Psoas muscle (tissue), 8 donors: ENCODE results near the gene QSOX2. TPM values are rescaled to one million over a fixed set of nuclear protein-coding genes. Genes with fewer than 3 reads are reported as not detected.

Source experiments
- ATAC-seq, 4 donors: fragments of 200-7000 bp; cut with Tn5 transposase; one replicate each; pipeline ENCODE4 v1.9.1; 2020; ENCODE audit warnings: moderate library complexity in 3 of 4, mild to moderate bottlenecking in 2 of 4
- DNase-seq, 2 donors: peaks; one replicate each; pipeline ENCODE4 v3.0.0-alpha.2; 2020
- H3K27ac ChIP-seq: fragments of 200-600 bp; one replicate; pipeline ENCODE4 v1.8.0; 2022
- H3K27me3 ChIP-seq, 3 donors: fragments of 200-600 bp in 1 of 3; one replicate each; pipeline versions ENCODE4 v1.6.1 to v1.8.0; 2013 to 2022; ENCODE audit warnings: low read length in 2 of 3, mild to moderate bottlenecking in 2 of 3, moderate library complexity in 1 of 3; ENCODE audit not compliant: insufficient read depth in 3 of 3
- H3K36me3 ChIP-seq, 2 donors: fragments of 200-600 bp in 1 of 2; one replicate each; pipeline versions ENCODE4 v1.6.1 to v1.8.0; 2013 to 2022; ENCODE audit warnings: low read depth in 1 of 2, mild to moderate bottlenecking in 1 of 2, moderate library complexity in 1 of 2; ENCODE audit not compliant: insufficient read depth in 1 of 2
- H3K4me1 ChIP-seq: fragments of 200-600 bp; one replicate; pipeline ENCODE4 v1.8.0; 2022
- H3K4me3 ChIP-seq: fragments of 200-600 bp; one replicate; pipeline ENCODE4 v1.8.0; 2022; ENCODE audit warnings: mild to moderate bottlenecking
- H3K9me3 ChIP-seq: fragments of 200-600 bp; one replicate; pipeline ENCODE4 v1.8.0; 2022
- CTCF ChIP-seq: fragments of 200-600 bp; IDR thresholded peaks from one replicate; pipeline ENCODE4 v1.8.0; 2022; ENCODE audit warnings: antibody characterized with exemption
- WGBS, 3 donors: extraction: QIAGEN DNeasy Blood & Tissue Kit; methylation state at CpG; one replicate each; pipeline versions ENCODE4 v1.1.6 to v1.1.7; 2013; 5-methylcytosine and 5-hydroxymethylcytosine counted together
- intact Hi-C, 2 donors: fragments of 100-400 bp; cut with DNase I; formaldehyde crosslinking; loops; one replicate each; pipeline versions ENCODE4 v1.11.0 to v1.14.2; 2022
- polyA plus RNA-seq, 3 donors: library from polyadenylated mRNA; stranded (reverse); fragments of 200-250 nt; gene quantifications; one replicate each; pipeline ENCODE4 v1.2.3, GENCODE V29; 2013
- total RNA-seq, 4 donors: library from RNA; stranded (reverse); fragmentation: NEBNext Ultra II Directional in 2 of 4; extraction: Animal tissue kit (Norgen Biotek cat#: 25700) in 2 of 4; gene quantifications; one replicate each; pipeline versions ENCODE4 v1.2.1 to v1.2.4, GENCODE V29; 2021 to 2023
- donor health status: healthy with polysubstance abuse.
- donor health status: DM: no; HTN: no; CAD: no; lungs with moderate emphysema.
- donor health status: Bipolar disorder and iron deficiency.
- donor health status: healthy.
- donor health status: DM: yes; HTN: yes; CAD: no.
- donor health status: DM: no; HTN: no; CAD: no.
- donor health status: DM: no; HTN: no; CAD: no.
- donor health status: DM: yes; HTN: yes; CAD: no.

Gene QSOX2
- total and polyA plus RNA-seq, 7 donors: 3.6 to 7.5 (median 5.6) TPM

GRCh38 chr9:136181784-136182419, 63.7 kb downstream of the QSOX2 start:
- H3K4me3 ChIP-seq: no peak overlapping the region
- H3K27ac ChIP-seq: no peak overlapping the region
- DNase-seq (no peak), ATAC-seq (no peak)
- 58 to 65% (median 64%) methylated on average over 8 of the region's 8 CpGs for WGBS, 3 donors
- no peaks in the 10 kb centered on the region for H3K4me1 ChIP-seq
- intact Hi-C loops: no loop called here
- TF ChIP-seq CTCF: no peak
- peaks cover 0 to 52% (median 13%) of the 10 kb centered on the region in 3 donors for H3K27me3 ChIP-seq
- H3K36me3 ChIP-seq: no peaks in the 10 kb centered on the region
- H3K9me3 ChIP-seq: no peaks in the 10 kb centered on the region

- no peak for ATAC-seq
- peaks cover 0 to 45% (median 8%) of the 10 kb centered on the region in 3 donors for H3K27me3 ChIP-seq
- no peak for TF ChIP-seq CTCF
- intact Hi-C loops: no loop called here
- 70 to 77% (median 70%) methylated on average over 11 of the region's 11 CpGs for WGBS, 3 donors
- no peak overlapping the region for H3K4me3 ChIP-seq
- H3K9me3 ChIP-seq: no peaks in the 10 kb centered on the region
- H3K36me3 ChIP-seq: no peaks in the 10 kb centered on the region
- DNase-seq: no peak
- no peaks in the 10 kb centered on the region for H3K4me1 ChIP-seq
- no peak overlapping the region for H3K27ac ChIP-seq
These were observed 65.0 kb downstream of the QSOX2 start for GRCh38 chr9:136180586-136180985.

GRCh38 chr9:136179761-136180160, 65.9 kb downstream of the QSOX2 start:
- H3K27ac ChIP-seq: no peak overlapping the region
- ATAC-seq (no peak), DNase-seq (no peak)
- intact Hi-C loops: loop anchor here in 1 of 2 donors (10.0 kb wide), 1 partner anchor 105 kb away; no protein-coding TSS in a partner anchor
- H3K4me3 ChIP-seq: no peak overlapping the region
- WGBS, 3 donors: 89 to 93% (median 91%) methylated on average over 13 of the region's 13 CpGs
- H3K36me3 ChIP-seq: no peaks in the 10 kb centered on the region
- H3K4me1 ChIP-seq: no peaks in the 10 kb centered on the region
- TF ChIP-seq CTCF: no peak
- H3K9me3 ChIP-seq: no peaks in the 10 kb centered on the region
- peaks cover 0 to 37% (median 6%) of the 10 kb centered on the region in 3 donors for H3K27me3 ChIP-seq

- Histone ChIP-seq H3K36me3 (no peaks in the 10 kb centered on the region), H3K27ac (no peak overlapping the region), H3K9me3 (no peaks in the 10 kb centered on the region), H3K4me1 (no peaks in the 10 kb centered on the region), H3K4me3 (no peak overlapping the region), H3K27me3 (peaks cover 0 to 31% (median 6%) of the 10 kb centered on the region in 3 donors)
- no peak for ATAC-seq
- intact Hi-C loops: loop anchor here in 1 of 2 donors (10.0 kb wide), 1 partner anchor 106 kb away; no protein-coding TSS in a partner anchor
- DNase-seq: no peak
- no peak for TF ChIP-seq CTCF
- WGBS, 3 donors: 50 to 56% (median 53%) methylated on average over 12 of the region's 12 CpGs
These were observed 66.5 kb downstream of the QSOX2 start for GRCh38 chr9:136179101-136179616.
